ENCODE results near the gene C19orf12.

C19orf12 gene

GRCh38 chr19:29758863-29759262 lies 43.8 kb upstream of the C19orf12 start:
- ChIA-PET POLR2A (no interaction called here), CTCF (interaction anchor here (0.8 to 5.1 kb wide), 18 partner anchors 8 to 183 kb away, joined by 3 to 80 read pairs (median 6); partner anchors contain the start of gene URI1)
- DNase-seq (ENCODE audit: extremely low spot score), result no peak
- TF ChIP-seq CTCF (IDR thresholded peaks at IDR 0.05; ENCODE audit: control extremely low read depth, extremely low read depth, low read depth, missing control alignments), result no peak

DNA sequence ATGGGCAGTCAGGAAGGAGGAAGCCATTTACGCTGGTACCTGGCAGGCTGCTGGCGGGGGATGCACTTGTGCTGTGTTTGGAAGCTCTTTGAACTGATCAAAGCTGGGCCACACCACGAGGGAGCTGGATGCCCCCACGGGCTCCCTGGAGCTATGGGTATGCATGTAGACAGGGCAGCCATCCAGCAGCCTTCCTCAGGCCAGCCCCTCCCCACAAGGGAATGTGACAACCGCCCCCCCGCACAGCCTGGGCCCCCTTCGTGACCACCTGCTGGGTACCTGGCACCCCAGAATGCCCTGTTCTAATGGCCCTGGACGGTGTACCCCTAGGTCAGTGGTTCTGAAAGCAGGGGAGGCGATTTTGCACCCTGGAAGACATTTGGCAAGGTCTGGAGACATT lies 42.5 kb upstream of the C19orf12 start:
- POLR2A ChIA-PET, result no interaction called here

GRCh38 chr19:29753934-29754305 lies 38.9 kb upstream of the C19orf12 start:
- no peak for DNase-seq (ENCODE audit: extremely low spot score)
- no peak for TF ChIP-seq CTCF (IDR thresholded peaks at IDR 0.05; ENCODE audit: control extremely low read depth, extremely low read depth, low read depth, missing control alignments)
- CTCF ChIA-PET, result interaction anchor here (1.9 to 2.4 kb wide), 2 partner anchors 23 to 120 kb away, joined by 5 read pairs; no protein-coding TSS in a partner anchor
- POLR2A ChIA-PET, result no interaction called here

More for the DNA sequence above, 42.5 kb upstream of the C19orf12 start:
- CTCF ChIA-PET, result interaction anchor here (1.2 to 2.9 kb wide), 4 partner anchors 101 to 147 kb away, joined by 3 to 18 read pairs (median 3); no protein-coding TSS in a partner anchor
- TF ChIP-seq CTCF (IDR thresholded peaks at IDR 0.05; ENCODE audit: control extremely low read depth, extremely low read depth, low read depth, missing control alignments), result no peak
- no peak for DNase-seq (ENCODE audit: extremely low spot score)

DNA sequence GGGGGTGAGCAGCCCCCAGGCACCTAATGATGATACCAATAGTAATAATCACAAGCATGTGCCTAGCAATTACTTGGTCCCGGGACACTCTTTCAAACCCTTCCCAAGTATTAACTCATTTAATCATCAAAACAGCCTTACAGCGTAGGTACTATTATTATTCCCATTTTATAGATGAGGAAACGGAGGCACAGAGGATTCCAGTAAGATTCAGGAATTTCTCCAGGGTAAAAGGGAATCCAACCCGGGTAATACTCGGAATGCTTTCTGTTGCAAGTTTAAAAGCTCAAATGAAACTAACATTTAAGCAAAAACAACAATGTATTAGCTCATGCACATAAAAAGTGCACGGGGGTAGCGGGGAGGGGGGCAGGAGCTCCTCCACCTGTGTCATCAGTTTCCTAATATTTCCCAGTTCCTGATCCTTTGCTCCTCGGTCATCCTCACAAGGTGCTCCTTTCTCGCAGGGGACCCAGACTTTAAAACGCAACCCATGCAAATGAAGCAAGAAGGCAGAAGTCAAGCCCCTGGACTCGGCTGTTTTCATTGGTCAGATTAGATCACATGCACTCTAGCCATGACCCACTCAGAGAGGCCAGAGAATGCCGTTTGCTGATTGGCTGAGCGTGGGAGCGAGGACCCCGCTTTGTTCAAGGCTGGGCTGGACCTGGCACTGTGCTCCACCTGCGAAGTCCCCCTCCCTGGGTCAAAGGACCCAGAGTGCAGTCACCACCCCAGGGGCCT lies 38.3 kb upstream of the C19orf12 start:
- CTCF ChIA-PET, result no interaction called here
- POLR2A ChIA-PET, result no interaction called here

GRCh38 chr19:29752450-29753025 lies 37.5 kb upstream of the C19orf12 start:
- ChIA-PET POLR2A (no interaction called here), CTCF (interaction anchor here (1.2 kb wide), 2 partner anchors 8 to 36 kb away, joined by 3 read pairs; no protein-coding TSS in a partner anchor)
- DNase-seq (ENCODE audit: extremely low spot score), result no peak
- TF ChIP-seq CTCF (IDR thresholded peaks at IDR 0.05; ENCODE audit: control extremely low read depth, extremely low read depth, low read depth, missing control alignments), result no peak

More for the DNA sequence above, 38.3 kb upstream of the C19orf12 start:
- no peak for TF ChIP-seq CTCF (IDR thresholded peaks at IDR 0.05; ENCODE audit: control extremely low read depth, extremely low read depth, low read depth, missing control alignments)
- DNase-seq (ENCODE audit: extremely low spot score), result no peak

- DNase-seq (ENCODE audit: extremely low spot score), result no peak
- ChIA-PET POLR2A (no interaction called here), CTCF (interaction anchor here (1.2 kb wide), 2 partner anchors 9 to 35 kb away, joined by 3 read pairs; no protein-coding TSS in a partner anchor)
- TF ChIP-seq CTCF (IDR thresholded peaks at IDR 0.05; ENCODE audit: control extremely low read depth, extremely low read depth, low read depth, missing control alignments), result no peak
Measured at GRCh38 chr19:29751932-29752331, 36.9 kb upstream of the C19orf12 start.

Measured in GM10248 (cell line).